H1 (cell line): Measurements from ENCODE around the gene CCDC59. TPM values are rescaled to one million over a fixed set of nuclear protein-coding genes. Genes with fewer than 3 reads are reported as not detected.

ENCODE experiments used
- ASH2L ChIP-seq: fragments of 200-600, 300-600 bp; sonication (generic); IDR thresholded peaks from one replicate; pipeline ENCODE4 v1.7.1; 2017; ENCODE audit warnings: low read length
- BACH1 ChIP-seq: IDR thresholded peaks from 2 replicates; pipeline ENCODE4 v1.6.1; 2012; ENCODE audit warnings: low read length, improper control_type of control experiment
- BCL11A ChIP-seq, 2 experiments: IDR thresholded peaks; one replicate each; pipeline ENCODE4 v1.6.1; 2011; ENCODE audit warnings: low read depth in 2 of 2, low read length in 2 of 2, mild to moderate bottlenecking in 2 of 2
- CHD2 ChIP-seq: IDR thresholded peaks from 2 replicates; pipeline ENCODE4 v1.6.1; 2012; ENCODE audit warnings: low read length, improper control_type of control experiment
- CREB1 ChIP-seq: IDR thresholded peaks from 2 replicates; pipeline ENCODE4 v1.6.1; 2012; ENCODE audit warnings: inconsistent platforms
- CTBP2 ChIP-seq: IDR thresholded peaks from 2 replicates; pipeline ENCODE4 v1.7.0; 2011; ENCODE audit warnings: borderline replicate concordance, mild to moderate bottlenecking, moderate library complexity, mixed read lengths, low read length; ENCODE audit not compliant: insufficient read depth, insufficient read length
- FOSL1 ChIP-seq: IDR thresholded peaks from 2 replicates; pipeline ENCODE4 v1.6.1; 2011; ENCODE audit warnings: mild to moderate bottlenecking, low read depth, low read length, moderate library complexity; ENCODE audit not compliant: insufficient read depth
- HDAC2 ChIP-seq, 2 experiments: fragments of 300-600 bp in 1 of 2; sonication (generic) in 1 of 2; IDR thresholded peaks; 2 replicates each; pipeline ENCODE4 v1.6.1; 2011 to 2012; ENCODE audit warnings: low read depth in 2 of 2, low read length in 2 of 2, mild to moderate bottlenecking in 2 of 2, moderate library complexity in 2 of 2, borderline replicate concordance in 1 of 2, inconsistent platforms in 1 of 2
- JUND ChIP-seq: IDR thresholded peaks from 2 replicates; pipeline ENCODE4 v1.6.1; 2011; ENCODE audit warnings: mild to moderate bottlenecking, improper control_type of control experiment, low read length
- NANOG ChIP-seq: IDR thresholded peaks from 2 replicates; pipeline ENCODE4 v1.6.1; 2011; ENCODE audit warnings: low read length, low read depth, mild to moderate bottlenecking, inconsistent platforms; ENCODE audit not compliant: insufficient read depth, poor library complexity, severe bottlenecking
- NRF1 ChIP-seq: IDR thresholded peaks from 2 replicates; pipeline ENCODE4 v1.6.1; 2011; ENCODE audit warnings: mild to moderate bottlenecking, low read depth, low read length, improper control_type of control experiment
- POLR2A ChIP-seq, 2 experiments: IDR thresholded peaks; 1 replicate in 1 of 2; 2 replicates in 1 of 2; pipeline ENCODE4 v1.6.1; 2011; ENCODE audit warnings: low read depth in 2 of 2, low read length in 2 of 2, mild to moderate bottlenecking in 2 of 2; ENCODE audit errors: control extremely low read depth in 1 of 2
- POLR2AphosphoS5 ChIP-seq: IDR thresholded peaks from 2 replicates; pipeline ENCODE4 v1.6.1; 2011; ENCODE audit warnings: low read depth, low read length
- RBBP5 ChIP-seq: IDR thresholded peaks from 2 replicates; pipeline ENCODE4 v1.7.1; 2012; ENCODE audit warnings: low read depth, mild to moderate bottlenecking, inconsistent platforms, low read length, moderate library complexity, borderline replicate concordance
- SAP30 ChIP-seq: fragments of 300-600 bp; sonication (generic); IDR thresholded peaks from 2 replicates; pipeline ENCODE4 v1.7.1; 2012; ENCODE audit warnings: low read length, moderate library complexity, mild to moderate bottlenecking, inconsistent platforms; ENCODE audit not compliant: insufficient read depth, insufficient replicate concordance
- SIRT6 ChIP-seq: IDR thresholded peaks from one replicate; pipeline ENCODE4 v1.7.1; 2012; ENCODE audit warnings: low read length, inconsistent platforms
- SIX5 ChIP-seq: IDR thresholded peaks from 2 replicates; pipeline ENCODE4 v1.6.1; 2011; ENCODE audit warnings: mild to moderate bottlenecking, low read depth, low read length
- TAF7 ChIP-seq: optimal IDR thresholded peaks from 2 replicates; pipeline ENCODE3; 2011; ENCODE audit warnings: low read depth, mild to moderate bottlenecking, inconsistent platforms, low read length, moderate library complexity, borderline replicate concordance
- TBP ChIP-seq: IDR thresholded peaks from 2 replicates; pipeline ENCODE4 v1.6.1; 2011; ENCODE audit warnings: low read depth, low read length, improper control_type of control experiment
- TCF12 ChIP-seq: IDR thresholded peaks from 2 replicates; pipeline ENCODE4 v1.6.1; 2011; ENCODE audit warnings: low read depth, mild to moderate bottlenecking, low read length
- USF2 ChIP-seq: IDR thresholded peaks from 2 replicates; pipeline ENCODE4 v1.6.1; 2011; ENCODE audit warnings: low read length, improper control_type of control experiment
- ZNF274 ChIP-seq: IDR thresholded peaks from 2 replicates; pipeline ENCODE4 v1.7.0; 2012; ENCODE audit warnings: low read length, borderline replicate concordance; ENCODE audit errors: extremely low read depth
- polyA plus RNA-seq, 7 experiments: library from polyadenylated mRNA; depleted of rRNA in 3 of 7; stranded (reverse) in 5 of 7; unstranded in 2 of 7; fragments of >200 nt in 5 of 7; fragments of 200-250 nt in 2 of 7; gene quantifications; 1 replicate in 5 of 7; 2 replicates in 1 of 7; 4 replicates in 1 of 7; pipeline versions ENCODE4 v1.2.1 to v1.2.3, GENCODE V29; 2011 to 2013; ENCODE audit warnings: missing spikeins in 2 of 7, mixed read lengths in 2 of 7
- total RNA-seq: library from RNA; stranded (reverse); fragmentation: NEBNext Ultra II Directional; extraction: Animal tissue kit (Norgen Biotek cat#: 25700); gene quantifications from 2 replicates; pipeline ENCODE4 v1.2.1, GENCODE V29; 2021
- TF ChIP-seq, protein P1 (sequence below): IDR thresholded peaks from 2 replicates; pipeline ENCODE4 v1.6.1; 2012; ENCODE audit warnings: inconsistent platforms

Gene CCDC59
- total and polyA plus RNA-seq, 2 of the 8 experiments (the other 6 are each of a cell fraction or from before 2014, with no cell fraction given), result 11.6 to 54.0 TPM

- no peak; the same call in 1 of the 2 replicates for TF ChIP-seq CHD2
- peak in 1 of 2 experiments; percentile 87; a peak in 2 of 4 replicates for TF ChIP-seq HDAC2 (IDR thresholded peaks at IDR 0.05; ENCODE audit: borderline replicate concordance in 1 of 2, low read depth in 2 of 2, low read length in 2 of 2)
- TF ChIP-seq JUND, result peak; percentile 70
- no peak for TF ChIP-seq BACH1
- no peak; the same call in 1 of the 2 replicates for TF ChIP-seq SIX5
- peak; percentile 100 for TF ChIP-seq CREB1
- TF ChIP-seq SIRT6, result no peak
- peak; percentile 59; the same call in 1 of the 2 replicates for TF ChIP-seq TCF12
- TF ChIP-seq FOSL1, result no peak
- TF ChIP-seq, protein P1, sequence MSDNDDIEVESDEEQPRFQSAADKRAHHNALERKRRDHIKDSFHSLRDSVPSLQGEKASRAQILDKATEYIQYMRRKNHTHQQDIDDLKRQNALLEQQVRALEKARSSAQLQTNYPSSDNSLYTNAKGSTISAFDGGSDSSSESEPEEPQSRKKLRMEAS, result peak; percentile 80
- no peak for TF ChIP-seq CTBP2
- TF ChIP-seq TBP, result peak; percentile 96
- peak; percentile 87 for TF ChIP-seq RBBP5
- TF ChIP-seq ZNF274, result no peak
- TF ChIP-seq POLR2AphosphoS5, result peak; percentile 99
- TF ChIP-seq TAF7, result peak; percentile 99
- peak; percentile 89 to 96 for TF ChIP-seq POLR2A (IDR thresholded peaks at IDR 0.05; ENCODE audit: control extremely low read depth in 1 of 2, low read depth in 2 of 2, low read length in 2 of 2)
- TF ChIP-seq ASH2L, result peak; percentile 99
- no peak for TF ChIP-seq NANOG
- no peak for TF ChIP-seq NRF1
- no peak for TF ChIP-seq USF2
- TF ChIP-seq SAP30, result no peak
- TF ChIP-seq BCL11A (IDR thresholded peaks at IDR 0.05; ENCODE audit: low read depth in 2 of 2, low read length in 2 of 2), result no peak
Measured at GRCh38 chr12:82358200-82359114, at the start of gene CCDC59, which contains the start of gene METTL25 (continued).
